ENCODE data around the gene FDXACB1. TPM values are rescaled to one million over a fixed set of nuclear protein-coding genes. Genes with fewer than 3 reads are reported as not detected.

FDXACB1 gene
- total and polyA plus RNA-seq, 2 donors (not counting 3 experiments of a cell fraction or from before 2014, with no cell fraction given), result 1.1 to 1.4 TPM

GRCh38 chr11:111826322-111826950, 52.5 kb downstream of the FDXACB1 start:
- no peaks in the 10 kb centered on the region for H3K27me3 ChIP-seq (ENCODE audit: control insufficient read depth in 2 of 2, insufficient read depth in 2 of 2, low read length in 2 of 2)
- no peaks in the 10 kb centered on the region for H3K36me3 ChIP-seq (ENCODE audit: control insufficient read depth in 2 of 2, extremely low read depth in 1 of 2, insufficient read depth in 2 of 2, low read length in 2 of 2)
- H4K20me1 ChIP-seq (replicated peaks; ENCODE audit: control insufficient read depth, extremely low read depth, insufficient read depth, low read length), result no peaks in the 10 kb centered on the region
- H3K4me2 ChIP-seq (ENCODE audit: insufficient read depth, low read length), result no peak overlapping the region
- H3K4me1 ChIP-seq (ENCODE audit: control insufficient read depth, extremely low read depth, insufficient read depth, low read length), result no peaks in the 10 kb centered on the region
- no peaks in the 10 kb centered on the region for H3K9me3 ChIP-seq (replicated peaks; ENCODE audit: control insufficient read depth, insufficient read depth, low read length)
- FAIRE-seq (no peak), DNase-seq (ENCODE audit: low read depth, low spot score) (no peak)
- no peak overlapping the region for H3K27ac ChIP-seq (ENCODE audit: insufficient read depth, low read depth, low read length)
- ChIA-PET POLR2A (no interaction called here), CTCF (interaction anchor here (1.0 to 1.6 kb wide), 2 partner anchors 8 to 49 kb away, joined by 5 to 7 read pairs; no protein-coding TSS in a partner anchor)
- H3K9ac ChIP-seq (replicated peaks; ENCODE audit: extremely low read depth, insufficient read depth, low read length), result no peak overlapping the region
- no TSS peak for BruUV-seq (replicated peaks)
- TF ChIP-seq CTCF (IDR thresholded peaks at IDR 0.05; ENCODE audit: extremely low read depth in 1 of 2, insufficient read depth in 1 of 2, low read depth in 1 of 2, low read length in 2 of 2) (no peak), GATA2 (IDR thresholded peaks at IDR 0.05; ENCODE audit: insufficient read depth, insufficient read length, low read depth, low read length) (no peak), MYC (IDR thresholded peaks at IDR 0.05; ENCODE audit: low read depth, low read length) (no peak), FOS (IDR thresholded peaks at IDR 0.05; ENCODE audit: borderline replicate concordance, insufficient read depth, low read length) (no peak), POLR2AphosphoS5 (IDR thresholded peaks at IDR 0.05; ENCODE audit: insufficient read depth, low read depth, low read length) (no peak), POLR2A (IDR thresholded peaks at IDR 0.05; ENCODE audit: low read depth, low read length) (no peak), JUN (IDR thresholded peaks at IDR 0.05; ENCODE audit: borderline replicate concordance, insufficient read depth, insufficient read length, low read depth) (no peak), EZH2 (IDR thresholded peaks at IDR 0.05; ENCODE audit: borderline replicate concordance, low read depth, low read length, severe bottlenecking) (no peak)
- TF ChIP-seq, protein P1, sequence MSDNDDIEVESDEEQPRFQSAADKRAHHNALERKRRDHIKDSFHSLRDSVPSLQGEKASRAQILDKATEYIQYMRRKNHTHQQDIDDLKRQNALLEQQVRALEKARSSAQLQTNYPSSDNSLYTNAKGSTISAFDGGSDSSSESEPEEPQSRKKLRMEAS (IDR thresholded peaks at IDR 0.05; ENCODE audit: insufficient read depth, insufficient read length), result no peak
- H2AFZ ChIP-seq (ENCODE audit: low read depth, low read length), result no peak overlapping the region
- H3K4me3 ChIP-seq (replicated peaks in 1 of 3; ENCODE audit: insufficient read depth in 1 of 3, low read depth in 1 of 3, low read length in 3 of 3), result no peak overlapping the region
- peaks cover 2% of the 10 kb centered on the region for H3K9me1 ChIP-seq (replicated peaks; ENCODE audit: control insufficient read depth, extremely low read depth, insufficient read depth, low read length)
- dilution Hi-C loops (cut with MboI; ENCODE audit: extremely low pct_ligation_motif_present, low sequenced_read_pairs), result no loop called here
- H3K79me2 ChIP-seq (ENCODE audit: control insufficient read depth, insufficient read depth, low read length), result no peaks in the 10 kb centered on the region
- intact Hi-C loops (cut with micrococcal nuclease), result no loop called here

Small RNAs within 50 kb of the gene (small RNA-seq; reads per million reads assigned to genes)
- not detected for gene C11orf52 (ENCODE audit: insufficient read depth, insufficient read length, low read depth, low replicate concordance)
- not detected for gene GNG5P3 (ENCODE audit: insufficient read depth, insufficient read length, low read depth, low replicate concordance)
- not detected for gene RNA5SP351 (ENCODE audit: insufficient read depth, insufficient read length, low read depth, low replicate concordance)
- not detected for gene RPL37AP8 (ENCODE audit: insufficient read depth, insufficient read length, low read depth, low replicate concordance)

Other genes starting within 250 kb of the FDXACB1 start
- 42.7 and 50.8 TPM in 2 replicates for gene PPP2R1B, start 112.8 kb downstream of the FDXACB1 start, total RNA-seq
- 17.0 and 18.0 TPM in 2 replicates for gene PPP2R1B, start 112.8 kb downstream of the FDXACB1 start, polyA plus RNA-seq
- 29.1 and 33.5 TPM in 2 replicates for gene ALG9, start 7.6 kb downstream of the FDXACB1 start, total RNA-seq
- gene ALG9, start 7.6 kb downstream of the FDXACB1 start, polyA plus RNA-seq, result 29.4 TPM in 2 replicates
- 7.4 TPM in 2 replicates for gene CFAP68, start 376 bp upstream of the FDXACB1 start, total RNA-seq
- 9.0 and 10.6 TPM in 2 replicates for gene CFAP68, start 376 bp upstream of the FDXACB1 start, polyA plus RNA-seq
- gene CRYAB, start 32.6 kb upstream of the FDXACB1 start, total RNA-seq, result not detected in 2 replicates
- 0.32 and 0.48 TPM in 2 replicates for gene CRYAB, start 32.6 kb upstream of the FDXACB1 start, polyA plus RNA-seq
- gene HSPB2, start 33.6 kb upstream of the FDXACB1 start, total RNA-seq, result not detected in 2 replicates
- not detected in 2 replicates for gene HSPB2, start 33.6 kb upstream of the FDXACB1 start, polyA plus RNA-seq
- gene C11orf52, start 39.7 kb upstream of the FDXACB1 start, total RNA-seq, result 0.31 and 0.99 TPM in 2 replicates
- 0.76 and 1.2 TPM in 2 replicates for gene C11orf52, start 39.7 kb upstream of the FDXACB1 start, polyA plus RNA-seq
- gene DIXDC1, start 58.2 kb upstream of the FDXACB1 start, total RNA-seq, result 18.6 and 20.0 TPM in 2 replicates
- gene DIXDC1, start 58.2 kb upstream of the FDXACB1 start, polyA plus RNA-seq, result 6.4 and 8.0 TPM in 2 replicates
- 40.1 and 41.3 TPM in 2 replicates for gene DLAT, start 146.2 kb upstream of the FDXACB1 start, total RNA-seq
- gene DLAT, start 146.2 kb upstream of the FDXACB1 start, polyA plus RNA-seq, result 10.5 and 13.3 TPM in 2 replicates
- gene PIH1D2, start 194.9 kb upstream of the FDXACB1 start, total RNA-seq, result 1.3 and 1.8 TPM in 2 replicates
- gene PIH1D2, start 194.9 kb upstream of the FDXACB1 start, polyA plus RNA-seq, result 0.49 and 0.51 TPM in 2 replicates
- gene NKAPD1, start 195.1 kb upstream of the FDXACB1 start, total RNA-seq, result 16.7 and 18.5 TPM in 2 replicates
- gene NKAPD1, start 195.1 kb upstream of the FDXACB1 start, polyA plus RNA-seq, result 5.2 and 7.2 TPM in 2 replicates
- 64.1 and 77.0 TPM in 2 replicates for gene TIMM8B, start 207.6 kb upstream of the FDXACB1 start, total RNA-seq
- gene TIMM8B, start 207.6 kb upstream of the FDXACB1 start, polyA plus RNA-seq, result 110 and 120 TPM in 2 replicates
- 72.3 and 79.0 TPM in 2 replicates for gene SDHD, start 207.7 kb upstream of the FDXACB1 start, total RNA-seq
- gene SDHD, start 207.7 kb upstream of the FDXACB1 start, polyA plus RNA-seq, result 169 and 190 TPM in 2 replicates

Measured in endothelial cell of umbilical vein (primary cell).